Measurements from ENCODE around the gene MSLN. TPM values are rescaled to one million over a fixed set of nuclear protein-coding genes. Genes with fewer than 3 reads are reported as not detected.

The MSLN gene
- total and polyA plus RNA-seq, 9 of the 15 experiments (the other 6 are each of a cell fraction or from before 2014, with no cell fraction given) = not detected

- TF ChIP-seq ZNF431 (CRISPR knock-in tag; IDR thresholded peaks at IDR 0.05) = no peak
- TF ChIP-seq POLR2G (IDR thresholded peaks at IDR 0.05; ENCODE audit: low read depth, low read length) = peak; percentile 9; the same call in 1 of the 2 replicates
- TF ChIP-seq BDP1 (IDR thresholded peaks at IDR 0.05; ENCODE audit: insufficient read depth, insufficient read length) = no peak
- TF ChIP-seq DNMT1 (IDR thresholded peaks at IDR 0.05) = no peak
- TF ChIP-seq, protein P1, sequence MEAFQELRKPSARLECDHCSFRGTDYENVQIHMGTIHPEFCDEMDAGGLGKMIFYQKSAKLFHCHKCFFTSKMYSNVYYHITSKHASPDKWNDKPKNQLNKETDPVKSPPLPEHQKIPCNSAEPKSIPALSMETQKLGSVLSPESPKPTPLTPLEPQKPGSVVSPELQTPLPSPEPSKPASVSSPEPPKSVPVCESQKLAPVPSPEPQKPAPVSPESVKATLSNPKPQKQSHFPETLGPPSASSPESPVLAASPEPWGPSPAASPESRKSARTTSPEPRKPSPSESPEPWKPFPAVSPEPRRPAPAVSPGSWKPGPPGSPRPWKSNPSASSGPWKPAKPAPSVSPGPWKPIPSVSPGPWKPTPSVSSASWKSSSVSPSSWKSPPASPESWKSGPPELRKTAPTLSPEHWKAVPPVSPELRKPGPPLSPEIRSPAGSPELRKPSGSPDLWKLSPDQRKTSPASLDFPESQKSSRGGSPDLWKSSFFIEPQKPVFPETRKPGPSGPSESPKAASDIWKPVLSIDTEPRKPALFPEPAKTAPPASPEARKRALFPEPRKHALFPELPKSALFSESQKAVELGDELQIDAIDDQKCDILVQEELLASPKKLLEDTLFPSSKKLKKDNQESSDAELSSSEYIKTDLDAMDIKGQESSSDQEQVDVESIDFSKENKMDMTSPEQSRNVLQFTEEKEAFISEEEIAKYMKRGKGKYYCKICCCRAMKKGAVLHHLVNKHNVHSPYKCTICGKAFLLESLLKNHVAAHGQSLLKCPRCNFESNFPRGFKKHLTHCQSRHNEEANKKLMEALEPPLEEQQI (IDR thresholded peaks at IDR 0.05) = no peak
- TF ChIP-seq LCOR (CRISPR knock-in tag; IDR thresholded peaks at IDR 0.05) = 0 out of 2 replicates have a peak, but pooled peaks have one; percentile 29
- no peak for TF ChIP-seq ZHX1 (conservative IDR thresholded peaks at IDR 0.05; ENCODE audit: low read length)
- TF ChIP-seq RBFOX2 (IDR thresholded peaks at IDR 0.05; ENCODE audit: low read depth, low read length) = 0 out of 2 replicates have a peak, but pooled peaks have one; percentile 15
- 0 out of 2 replicates have a peak, but pooled peaks have one; percentile 13 for TF ChIP-seq KLF16 (IDR thresholded peaks at IDR 0.05)
- peak; percentile 16 to 34; a peak in 1 of 4 replicates for TF ChIP-seq RCOR1 (IDR thresholded peaks at IDR 0.05; ENCODE audit: borderline replicate concordance in 1 of 2, low read depth in 2 of 2, low read length in 2 of 2)
- peak; percentile 43; the same call in 1 of the 2 replicates for TF ChIP-seq GABPB1 (CRISPR knock-in tag; IDR thresholded peaks at IDR 0.05)
- TF ChIP-seq PYGO2 (tag; IDR thresholded peaks at IDR 0.05) = no peak
- TF ChIP-seq JUN (IDR thresholded peaks at IDR 0.05; ENCODE audit: borderline replicate concordance, low read depth, low read length) = 0 out of 2 replicates have a peak, but pooled peaks have one; percentile 17
- TF ChIP-seq JUN (CRISPR knock-in tag; IDR thresholded peaks at IDR 0.05; ENCODE audit: borderline replicate concordance) = no peak
- TF ChIP-seq ZNF780A (CRISPR knock-in tag; IDR thresholded peaks at IDR 0.05) = no peak
- TF ChIP-seq ELK1 (CRISPR knock-in tag; IDR thresholded peaks at IDR 0.05) = no peak
- TF ChIP-seq, protein P2, sequence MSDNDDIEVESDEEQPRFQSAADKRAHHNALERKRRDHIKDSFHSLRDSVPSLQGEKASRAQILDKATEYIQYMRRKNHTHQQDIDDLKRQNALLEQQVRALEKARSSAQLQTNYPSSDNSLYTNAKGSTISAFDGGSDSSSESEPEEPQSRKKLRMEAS (CRISPR knock-in tag; IDR thresholded peaks at IDR 0.05) = 0 out of 2 replicates have a peak, but pooled peaks have one; percentile 10
Measured at GRCh38 chr16:711548-712320, 48.8 kb upstream of the MSLN start (continued).
